Measurements from ENCODE around the gene SVIL. TPM values are rescaled to one million over a fixed set of nuclear protein-coding genes. Genes with fewer than 3 reads are reported as not detected.
"Not testable (repeated sequence)": the region's sequence is repeated elsewhere in the genome, so short reads cannot be mapped to it uniquely, and the experiment has no call there.

Gene SVIL
- total RNA-seq, 4 donors from 2014 or later, result 30.3 to 84.3 (median 62.5) TPM

DNA sequence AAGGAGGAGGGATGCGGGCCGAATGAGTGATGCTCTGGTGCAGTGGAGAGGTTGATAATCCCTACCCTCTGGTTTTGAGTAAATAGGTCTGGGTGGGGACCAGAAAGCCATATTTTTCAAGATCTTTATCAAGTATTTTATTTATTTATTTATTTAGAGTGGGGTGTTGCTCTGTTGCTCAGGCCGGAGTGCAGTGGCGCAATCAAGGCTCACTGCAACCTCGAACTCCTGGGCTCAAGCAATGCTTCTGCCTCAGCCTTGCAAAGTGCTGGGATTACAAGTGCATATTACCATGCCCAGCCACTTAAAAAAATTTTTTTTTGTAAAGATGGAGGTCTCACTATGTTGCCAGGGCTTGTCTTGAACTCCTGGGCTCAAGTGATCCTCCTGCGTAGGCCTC lies 21.6 kb downstream of the SVIL start:
- Histone ChIP-seq H3K27me3 (no peaks in the 10 kb centered on the region), H3K4me1 (no peaks in the 10 kb centered on the region), H3K36me3 (peaks cover 0 to 9% (median 0%) of the 10 kb centered on the region in 3 donors), H3K4me3 (no peak overlapping the region), H3K27ac (no peak overlapping the region), H3K9me3 (no peaks in the 10 kb centered on the region)
- DNase-seq, result no peak
- TF ChIP-seq POLR2A (IDR thresholded peaks at IDR 0.05), result no peak
- TF ChIP-seq, protein P1, sequence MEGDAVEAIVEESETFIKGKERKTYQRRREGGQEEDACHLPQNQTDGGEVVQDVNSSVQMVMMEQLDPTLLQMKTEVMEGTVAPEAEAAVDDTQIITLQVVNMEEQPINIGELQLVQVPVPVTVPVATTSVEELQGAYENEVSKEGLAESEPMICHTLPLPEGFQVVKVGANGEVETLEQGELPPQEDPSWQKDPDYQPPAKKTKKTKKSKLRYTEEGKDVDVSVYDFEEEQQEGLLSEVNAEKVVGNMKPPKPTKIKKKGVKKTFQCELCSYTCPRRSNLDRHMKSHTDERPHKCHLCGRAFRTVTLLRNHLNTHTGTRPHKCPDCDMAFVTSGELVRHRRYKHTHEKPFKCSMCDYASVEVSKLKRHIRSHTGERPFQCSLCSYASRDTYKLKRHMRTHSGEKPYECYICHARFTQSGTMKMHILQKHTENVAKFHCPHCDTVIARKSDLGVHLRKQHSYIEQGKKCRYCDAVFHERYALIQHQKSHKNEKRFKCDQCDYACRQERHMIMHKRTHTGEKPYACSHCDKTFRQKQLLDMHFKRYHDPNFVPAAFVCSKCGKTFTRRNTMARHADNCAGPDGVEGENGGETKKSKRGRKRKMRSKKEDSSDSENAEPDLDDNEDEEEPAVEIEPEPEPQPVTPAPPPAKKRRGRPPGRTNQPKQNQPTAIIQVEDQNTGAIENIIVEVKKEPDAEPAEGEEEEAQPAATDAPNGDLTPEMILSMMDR (IDR thresholded peaks at IDR 0.05), result no peak

DNA sequence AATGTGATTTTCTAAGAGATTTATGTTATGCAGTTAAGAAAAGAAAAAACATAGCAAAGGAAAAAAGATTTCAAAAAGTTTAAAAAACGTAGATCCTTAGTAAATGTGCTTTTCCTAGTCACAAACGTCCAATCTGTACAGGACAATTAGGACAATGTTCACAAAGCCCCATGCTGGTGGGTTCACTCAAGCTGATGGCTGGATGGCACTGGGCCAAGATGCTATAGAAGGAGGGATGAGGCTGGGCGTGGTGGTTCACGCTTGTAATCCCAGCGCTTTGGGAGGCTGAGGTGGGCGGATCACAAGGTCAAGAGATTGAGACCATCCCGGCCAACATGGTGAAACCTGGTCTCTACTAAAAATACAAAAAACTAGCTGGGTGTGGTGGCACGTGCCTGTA lies 22.1 kb downstream of the SVIL start:
- H3K4me1 ChIP-seq, result no peaks in the 10 kb centered on the region
- DNase-seq, result no peak
- H3K36me3 ChIP-seq, result peaks cover 0 to 9% (median 0%) of the 10 kb centered on the region in 3 donors
- H3K27me3 ChIP-seq, result no peaks in the 10 kb centered on the region
- H3K4me3 ChIP-seq, result no peak overlapping the region
- H3K27ac ChIP-seq, result no peak overlapping the region
- TF ChIP-seq, protein P1 (IDR thresholded peaks at IDR 0.05), result no peak
- no peak for TF ChIP-seq POLR2A (IDR thresholded peaks at IDR 0.05)
- H3K9me3 ChIP-seq, result no peaks in the 10 kb centered on the region

DNA sequence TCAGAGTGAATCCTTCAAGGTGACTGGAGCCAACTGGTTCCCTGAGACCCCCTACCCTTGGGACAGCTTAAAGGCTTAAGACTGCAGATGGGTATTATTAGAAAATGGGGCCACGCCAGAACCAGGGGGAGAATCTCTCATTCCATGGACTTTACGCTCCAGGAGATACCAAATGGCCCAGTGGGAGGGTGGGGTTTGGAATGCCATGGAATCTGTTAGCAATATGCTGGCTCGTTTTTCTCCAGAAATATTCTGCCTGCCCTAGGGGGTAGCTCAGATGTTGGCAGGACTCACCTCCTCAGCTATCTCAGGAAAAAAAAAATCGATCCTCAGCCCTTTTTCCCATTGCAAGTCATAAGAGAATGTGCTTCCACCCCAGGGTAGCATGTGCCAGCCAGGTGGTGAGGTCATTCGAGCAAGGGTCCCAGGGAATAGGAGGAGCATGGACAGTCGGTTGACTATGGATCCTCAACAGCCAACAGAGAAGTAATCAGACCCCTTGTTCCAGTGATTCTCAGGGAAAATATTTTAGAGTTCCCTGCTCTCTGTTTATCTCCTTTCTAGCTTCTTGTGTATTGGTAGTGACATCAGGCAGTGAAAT lies 22.9 kb downstream of the SVIL start:
- TF ChIP-seq, protein P1 (IDR thresholded peaks at IDR 0.05), result no peak
- TF ChIP-seq POLR2A (IDR thresholded peaks at IDR 0.05), result no peak
- Histone ChIP-seq H3K9me3 (no peaks in the 10 kb centered on the region), H3K27ac (no peak overlapping the region), H3K27me3 (no peaks in the 10 kb centered on the region), H3K4me1 (no peaks in the 10 kb centered on the region), H3K4me3 (no peak overlapping the region), H3K36me3 (peaks cover 0 to 9% (median 0%) of the 10 kb centered on the region in 3 donors)
- DNase-seq, result no peak

DNA sequence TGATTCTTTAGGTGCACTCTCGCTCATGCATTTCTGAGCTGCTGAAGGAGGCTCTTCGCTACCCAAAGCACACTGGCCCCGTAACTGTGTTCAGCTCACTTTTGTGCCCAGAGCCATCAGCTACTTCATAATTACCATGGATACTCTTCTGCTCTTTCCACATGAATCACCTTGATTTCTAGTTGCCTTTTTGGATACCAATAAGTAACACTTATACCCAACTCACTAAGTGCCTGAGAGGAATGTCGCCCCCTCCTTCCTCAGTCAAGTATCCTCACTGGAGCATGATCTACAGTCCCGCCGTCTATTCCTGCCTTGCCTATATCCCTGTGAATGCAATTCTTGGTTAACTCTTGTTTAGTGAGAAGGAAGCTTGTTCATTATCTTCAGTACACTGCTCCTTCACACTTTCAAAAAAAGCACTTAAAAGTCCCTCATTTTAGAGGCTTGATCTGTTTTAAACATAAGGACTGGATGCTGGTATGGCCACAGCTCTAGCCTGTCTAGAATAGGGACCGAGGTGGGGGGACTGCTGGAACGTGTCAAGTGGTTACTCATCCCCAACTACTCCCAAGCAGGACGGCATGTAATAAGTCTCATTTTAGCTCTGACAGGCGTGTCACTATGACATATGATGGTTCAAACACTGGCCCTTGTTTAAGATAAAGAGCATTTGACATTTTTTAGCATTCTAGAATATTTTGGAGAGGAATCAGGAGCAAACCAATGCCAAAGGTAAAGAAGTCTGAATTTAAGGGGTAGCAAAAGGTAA lies 23.7 kb downstream of the SVIL start:
- no peak for DNase-seq
- no peaks in the 10 kb centered on the region for H3K4me1 ChIP-seq
- H3K9me3 ChIP-seq, result no peaks in the 10 kb centered on the region
- H3K27ac ChIP-seq, result no peak overlapping the region
- H3K27me3 ChIP-seq, result no peaks in the 10 kb centered on the region
- TF ChIP-seq, protein P1 (IDR thresholded peaks at IDR 0.05), result no peak
- no peak for TF ChIP-seq POLR2A (IDR thresholded peaks at IDR 0.05)
- H3K4me3 ChIP-seq, result no peak overlapping the region
- H3K36me3 ChIP-seq, result peaks cover 0 to 9% (median 0%) of the 10 kb centered on the region in 3 donors

DNA sequence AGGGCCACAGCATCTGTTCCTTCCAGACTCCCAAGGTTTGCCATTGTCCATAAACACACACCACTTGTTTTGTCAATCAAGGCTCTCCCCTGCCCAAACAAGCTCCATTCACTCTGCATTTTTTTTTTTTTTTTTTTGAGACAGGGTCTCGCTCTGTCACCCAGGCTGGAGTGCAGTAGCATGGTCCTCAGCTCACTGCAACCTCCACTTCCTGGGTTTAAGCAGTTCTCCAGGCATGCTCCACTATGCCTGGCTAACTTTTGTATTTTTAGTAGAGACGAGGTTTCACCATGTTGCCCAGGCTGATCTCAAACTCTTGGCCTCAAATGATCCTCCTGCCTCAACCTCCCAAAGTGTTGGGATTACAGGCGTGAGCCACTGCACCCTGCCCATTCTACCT lies 24.4 kb downstream of the SVIL start:
- H3K4me1 ChIP-seq, H3K36me3 ChIP-seq, H3K27ac ChIP-seq, H3K4me3 ChIP-seq, DNase-seq, H3K9me3 ChIP-seq, H3K27me3 ChIP-seq: not testable (repeated sequence)

DNA sequence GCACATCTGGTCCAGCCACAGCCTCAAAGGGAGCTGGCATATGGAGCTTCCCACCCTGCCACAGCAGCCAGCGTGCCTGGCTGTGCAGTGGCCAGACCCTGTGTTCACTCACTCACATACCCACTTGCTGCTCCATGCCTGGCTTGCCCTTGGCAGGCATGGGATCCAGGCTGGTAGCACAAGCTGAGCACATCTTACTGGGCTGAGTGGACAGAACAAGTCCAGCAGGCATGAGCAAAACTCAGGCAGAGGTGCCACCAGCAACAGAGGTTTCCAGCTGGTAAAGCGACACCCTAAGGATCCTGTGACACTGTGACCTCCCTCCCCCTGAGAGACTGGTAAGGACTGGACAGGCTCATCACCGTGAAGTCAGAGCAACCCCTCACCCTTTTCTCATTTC lies 25.1 kb downstream of the SVIL start:
- Histone ChIP-seq H3K27me3 (no peaks in the 10 kb centered on the region), H3K36me3 (peaks cover 0 to 9% (median 0%) of the 10 kb centered on the region in 3 donors), H3K4me1 (no peaks in the 10 kb centered on the region), H3K4me3 (no peak overlapping the region), H3K27ac (no peak overlapping the region), H3K9me3 (no peaks in the 10 kb centered on the region)
- no peak for DNase-seq
- no peak for TF ChIP-seq POLR2A (IDR thresholded peaks at IDR 0.05)
- TF ChIP-seq, protein P1 (IDR thresholded peaks at IDR 0.05), result no peak

All from Peyer's patch (tissue), 4 donors.